Measurements from ENCODE around the gene ULK4.

DNA sequence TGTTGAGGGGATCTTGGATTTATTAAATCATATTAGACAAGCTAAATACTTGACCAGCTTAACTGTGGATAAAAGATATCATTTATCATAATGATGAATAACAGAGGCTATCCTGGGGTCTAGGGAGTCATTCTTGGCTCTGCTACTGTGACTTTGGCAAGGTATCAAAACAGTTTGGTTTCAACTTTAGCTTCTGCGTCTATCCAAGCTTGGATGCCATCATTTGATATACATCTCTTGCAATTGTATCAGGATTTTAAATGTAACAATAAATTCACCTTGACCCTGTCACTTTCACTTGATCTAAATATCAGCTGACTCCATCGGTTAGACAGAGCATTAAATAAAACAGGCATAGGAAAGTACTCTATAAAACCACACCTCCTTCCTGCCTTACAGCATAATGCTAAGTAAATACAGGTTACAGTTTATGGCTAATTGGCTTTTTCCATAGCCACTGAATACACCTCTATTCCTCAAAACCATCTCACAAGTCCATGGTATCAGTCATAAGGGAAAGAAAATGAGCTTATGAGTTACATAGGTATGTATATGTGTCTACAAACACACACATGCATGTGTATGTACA lies 499.7 kb downstream of the ULK4 start:
- TF ChIP-seq CTCF (IDR thresholded peaks at IDR 0.05) = no peak
- TF ChIP-seq POLR2A (IDR thresholded peaks at IDR 0.05) = no peak
